GM12892 (cell line): ENCODE results near the gene MCAT.
"Not testable (repeated sequence)": the region's sequence is repeated elsewhere in the genome, so short reads cannot be mapped to it uniquely, and the experiment has no call there.

Experiments used
- DNase-seq: peaks from one replicate; pipeline ENCODE4 v3.0.0; 2011; ENCODE audit not compliant: insufficient read length
- FAIRE-seq: peaks from 2 replicates; lab custom pipeline; 2011; peaks lifted over from hg19 to GRCh38; lab: Jason Lieb, UNC
- POLR2A ChIP-seq: IDR thresholded peaks from 2 replicates; pipeline ENCODE4 v1.6.1; 2011; ENCODE audit warnings: low read depth, low read length, control low read depth
- POLR2AphosphoS5 ChIP-seq: IDR thresholded peaks from 2 replicates; pipeline ENCODE4 v1.6.1; 2011; ENCODE audit warnings: low read depth, low read length, control low read depth
- TAF1 ChIP-seq: IDR thresholded peaks from 2 replicates; pipeline ENCODE4 v1.6.1; 2011; ENCODE audit warnings: low read depth, mild to moderate bottlenecking, control low read depth, low read length, borderline replicate concordance

Gene MCAT

GRCh38 chr22:43114958-43115357, 28.2 kb downstream of the MCAT start:
- TF ChIP-seq TAF1 (no peak), POLR2A (no peak), POLR2AphosphoS5 (no peak)
- no peak for FAIRE-seq
- no peak for DNase-seq

GRCh38 chr22:43113526-43114251, 29.5 kb downstream of the MCAT start:
- FAIRE-seq (peak; percentile 24), DNase-seq (no peak)
- no peak for TF ChIP-seq TAF1
- no peak for TF ChIP-seq POLR2AphosphoS5
- TF ChIP-seq POLR2A = no peak

GRCh38 chr22:43110927-43111623, 32.1 kb downstream of the MCAT start:
- no peak for TF ChIP-seq TAF1
- no peak for TF ChIP-seq POLR2AphosphoS5
- TF ChIP-seq POLR2A = no peak
- DNase-seq (peak; percentile 52), FAIRE-seq (peak; percentile 69)

- no peak for TF ChIP-seq TAF1
- no peak for TF ChIP-seq POLR2AphosphoS5
- TF ChIP-seq POLR2A = no peak
- DNase-seq (peak; percentile 56), FAIRE-seq (peak; percentile 53)
These were observed 32.7 kb downstream of the MCAT start, which contains the start of gene BIK for GRCh38 chr22:43110444-43110926. Gene BIK, plus strand, starts transcription at chr22:43110750. Its CDS starts 13,273 bp downstream, at chr22:43124023.

- no peak for DNase-seq
- no peak for FAIRE-seq
- TF ChIP-seq POLR2AphosphoS5 = no peak
- no peak for TF ChIP-seq TAF1
- no peak for TF ChIP-seq POLR2A
These were observed 33.2 kb downstream of the MCAT start for GRCh38 chr22:43109921-43110443.

- DNase-seq (no peak), FAIRE-seq (no peak)
- TF ChIP-seq POLR2A (no peak), POLR2AphosphoS5 (no peak), TAF1 (no peak)
These were observed 33.7 kb downstream of the MCAT start for GRCh38 chr22:43109511-43109910.

GRCh38 chr22:43106302-43106701, 36.9 kb downstream of the MCAT start:
- DNase-seq (no peak), FAIRE-seq (no peak)
- TF ChIP-seq TAF1 = no peak

- not testable (repeated sequence) for FAIRE-seq, DNase-seq
These were observed 38.2 kb downstream of the MCAT start for GRCh38 chr22:43104950-43105349.

GRCh38 chr22:43104056-43104625, 39.1 kb downstream of the MCAT start:
- not testable (repeated sequence) for DNase-seq, FAIRE-seq

- FAIRE-seq (no peak), DNase-seq (no peak)
These were observed 41.9 kb downstream of the MCAT start for GRCh38 chr22:43101306-43101705.

GRCh38 chr22:43100225-43100624, 43.0 kb downstream of the MCAT start:
- DNase-seq (no peak), FAIRE-seq (no peak)
- TF ChIP-seq POLR2AphosphoS5 (no peak), POLR2A (no peak), TAF1 (no peak)

More at GRCh38 chr22:43101306-43101705, 41.9 kb downstream of the MCAT start:
- TF ChIP-seq TAF1 = no peak
- no peak for TF ChIP-seq POLR2AphosphoS5

GRCh38 chr22:43099095-43099494, 44.1 kb downstream of the MCAT start:
- no peak for TF ChIP-seq POLR2AphosphoS5
- TF ChIP-seq TAF1 = no peak
- TF ChIP-seq POLR2A = no peak
- DNase-seq = no peak
- FAIRE-seq = no peak
